Gastrocnemius medialis (tissue), 4 donors: Measurements from ENCODE around the gene HOXA3. TPM values are rescaled to one million over a fixed set of nuclear protein-coding genes. Genes with fewer than 3 reads are reported as not detected.

Experiments
- ATAC-seq, 2 donors: fragments of 150-250 bp; one replicate each; pipeline ENCODE4 v1.9.1; 2016
- DNase-seq, 2 donors: peaks; one replicate each; pipeline ENCODE4 v3.0.0-alpha.2; 2019
- H3K27ac ChIP-seq, 4 donors: fragments of 200-600 bp; sonication (generic); 1 replicate in 1 of 4; 2 replicates in 3 of 4; pipeline ENCODE4 v1.5.1; 2016 to 2018; ENCODE audit warnings: mild to moderate bottlenecking in 2 of 4, moderate library complexity in 1 of 4
- H3K27me3 ChIP-seq, 3 donors: fragments of 200-600 bp; sonication (generic) in 2 of 3; 1 replicate in 1 of 3; 2 replicates in 2 of 3; pipeline versions ENCODE4 v1.5.1 to v1.6.0; 2016 to 2019; ENCODE audit warnings: mild to moderate bottlenecking in 1 of 3, moderate library complexity in 1 of 3
- H3K36me3 ChIP-seq, 2 donors: fragments of 200-600 bp; sonication (generic) in 1 of 2; one replicate each; pipeline ENCODE4 v1.5.1; 2017 to 2018
- H3K4me1 ChIP-seq, 2 donors: fragments of 200-600 bp; sonication (generic) in 1 of 2; one replicate each; pipeline ENCODE4 v1.5.1; 2016 to 2017; ENCODE audit warnings: mild to moderate bottlenecking in 2 of 2
- H3K4me3 ChIP-seq, 4 donors: fragments of 200-600 bp; sonication (generic) in 3 of 4; 1 replicate in 1 of 4; 2 replicates in 3 of 4; pipeline ENCODE4 v1.5.1; 2016 to 2019; ENCODE audit warnings: mild to moderate bottlenecking in 2 of 4
- H3K9me3 ChIP-seq, 3 donors: fragments of 200-600 bp; sonication (generic) in 2 of 3; 1 replicate in 1 of 3; 2 replicates in 2 of 3; pipeline ENCODE4 v1.5.1; 2016 to 2019
- POLR2A ChIP-seq, 2 donors: fragments of 450-650 bp; IDR thresholded peaks; one replicate each; pipeline ENCODE4 v1.6.1; 2017; ENCODE audit warnings: antibody characterized with exemption in 2 of 2, mild to moderate bottlenecking in 2 of 2, moderate library complexity in 2 of 2
- in situ Hi-C, 4 donors: fragments of 200-750 bp; cut with MboI; loops; one replicate each; pipeline versions ENCODE4 v1.15.0 to v1.8.0; 2017; ENCODE audit warnings: low sequenced_read_pairs in 4 of 4
- intact Hi-C: fragments of 100-400 bp; cut with DNase I; formaldehyde crosslinking; loops from one replicate; pipeline ENCODE4 v1.15.1; 2023; ENCODE audit warnings: low total_unique reads
- total RNA-seq, 4 donors: library from RNA; depleted of rRNA; stranded (reverse); fragments of >200 nt; gene quantifications; one replicate each; pipeline versions ENCODE4 v1.1.0 to v1.2.3, GENCODE V29; 2016
- TF ChIP-seq, protein P1 (sequence below), 5 experiments: fragments of 450-650 bp in 3 of 5; fragments of 200-600 bp in 2 of 5; sonication (generic) in 2 of 5; IDR thresholded peaks in 4 of 5; conservative IDR thresholded peaks in 1 of 5; 1 replicate in 4 of 5; 2 replicates in 1 of 5; pipeline ENCODE4 v1.5.1; 2016 to 2019; ENCODE audit warnings: antibody characterized with exemption in 5 of 5, mild to moderate bottlenecking in 3 of 5, moderate library complexity in 3 of 5

Gene HOXA3
- total RNA-seq, 4 donors from 2014 or later = 0.53 to 6.2 (median 3.0) TPM

- no peaks in the 10 kb centered on the region for H3K9me3 ChIP-seq
- ATAC-seq (no peak), DNase-seq (no peak)
- no peak overlapping the region for H3K4me3 ChIP-seq
- intact Hi-C loops = no loop called here
- H3K36me3 ChIP-seq = no peaks in the 10 kb centered on the region
- TF ChIP-seq, protein P1, sequence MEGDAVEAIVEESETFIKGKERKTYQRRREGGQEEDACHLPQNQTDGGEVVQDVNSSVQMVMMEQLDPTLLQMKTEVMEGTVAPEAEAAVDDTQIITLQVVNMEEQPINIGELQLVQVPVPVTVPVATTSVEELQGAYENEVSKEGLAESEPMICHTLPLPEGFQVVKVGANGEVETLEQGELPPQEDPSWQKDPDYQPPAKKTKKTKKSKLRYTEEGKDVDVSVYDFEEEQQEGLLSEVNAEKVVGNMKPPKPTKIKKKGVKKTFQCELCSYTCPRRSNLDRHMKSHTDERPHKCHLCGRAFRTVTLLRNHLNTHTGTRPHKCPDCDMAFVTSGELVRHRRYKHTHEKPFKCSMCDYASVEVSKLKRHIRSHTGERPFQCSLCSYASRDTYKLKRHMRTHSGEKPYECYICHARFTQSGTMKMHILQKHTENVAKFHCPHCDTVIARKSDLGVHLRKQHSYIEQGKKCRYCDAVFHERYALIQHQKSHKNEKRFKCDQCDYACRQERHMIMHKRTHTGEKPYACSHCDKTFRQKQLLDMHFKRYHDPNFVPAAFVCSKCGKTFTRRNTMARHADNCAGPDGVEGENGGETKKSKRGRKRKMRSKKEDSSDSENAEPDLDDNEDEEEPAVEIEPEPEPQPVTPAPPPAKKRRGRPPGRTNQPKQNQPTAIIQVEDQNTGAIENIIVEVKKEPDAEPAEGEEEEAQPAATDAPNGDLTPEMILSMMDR (IDR thresholded peaks at IDR 0.05 in 4 of 5, conservative IDR thresholded peaks at IDR 0.05 in 1 of 5) = no peak
- no peak for TF ChIP-seq POLR2A (IDR thresholded peaks at IDR 0.05)
- peaks cover 21 to 32% of the 10 kb centered on the region in 2 donors for H3K4me1 ChIP-seq
- in situ Hi-C loops = no loop called here
- no peaks in the 10 kb centered on the region for H3K27me3 ChIP-seq
- H3K27ac ChIP-seq = peak overlapping the region; percentile 66 to 85 (median 72)
These were observed 40.6 kb downstream of the HOXA3 start for GRCh38 chr7:27111751-27112277.

GRCh38 chr7:27111042-27111750, 41.2 kb downstream of the HOXA3 start:
- ATAC-seq = peak in 1 of 2 donors; percentile 4
- in situ Hi-C loops (no loop called here), intact Hi-C loops (no loop called here)
- no peak for DNase-seq
- Histone ChIP-seq H3K36me3 (no peaks in the 10 kb centered on the region), H3K4me1 (peaks cover 21 to 38% of the 10 kb centered on the region in 2 donors), H3K9me3 (no peaks in the 10 kb centered on the region), H3K4me3 (peak overlapping the region in 2 of 4 donors; percentile 14 to 31), H3K27ac (peak overlapping the region; percentile 66 to 85 (median 72)), H3K27me3 (no peaks in the 10 kb centered on the region)
- no peak for TF ChIP-seq POLR2A (IDR thresholded peaks at IDR 0.05)

DNA sequence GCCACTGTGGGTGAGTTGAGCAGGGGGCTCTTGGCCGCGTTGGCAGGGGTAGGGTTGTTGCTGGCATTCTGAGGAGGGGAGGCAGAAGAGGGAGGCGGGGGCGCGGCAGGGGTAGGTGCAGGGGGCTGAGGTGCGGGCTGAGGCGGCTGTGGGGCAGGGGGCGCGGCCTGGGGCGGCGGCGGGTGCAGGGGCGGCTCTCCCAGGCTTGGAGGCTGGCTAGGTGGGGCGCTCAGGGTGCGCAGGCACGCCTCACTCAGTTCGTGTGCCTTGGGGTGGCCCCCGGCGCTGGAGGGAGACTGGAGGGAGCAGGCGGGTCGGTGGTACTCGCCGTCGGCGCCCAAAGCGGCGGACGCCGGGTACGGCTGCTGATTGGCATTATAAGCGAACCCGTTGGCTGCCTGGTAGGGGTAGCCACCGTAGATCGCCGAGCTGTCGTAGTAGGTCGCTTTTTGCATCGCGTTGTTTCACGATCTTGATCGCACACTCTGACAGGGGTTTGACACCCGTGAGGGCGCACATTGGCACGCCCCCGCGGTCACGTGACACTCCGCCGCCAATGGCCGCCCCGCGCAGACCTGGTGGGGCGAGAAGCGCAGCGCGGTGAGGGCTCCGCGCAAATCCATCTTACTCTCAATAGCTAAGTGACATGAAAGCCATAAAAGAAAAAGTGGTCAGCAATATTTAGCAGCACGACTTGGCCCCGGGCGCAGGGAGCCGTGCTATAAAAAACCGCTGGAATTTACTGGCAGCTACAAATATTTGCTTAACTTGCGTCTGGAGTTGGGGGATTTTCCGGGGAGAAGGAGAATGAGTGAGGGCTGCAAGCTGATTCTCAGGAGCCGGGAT, 42.0 kb downstream of the HOXA3 start:
- Histone ChIP-seq H3K4me3 (peak overlapping the region in 3 of 4 donors; percentile 14 to 36 (median 31)), H3K36me3 (no peaks in the 10 kb centered on the region), H3K27ac (peak overlapping the region; percentile 66 to 85 (median 72)), H3K27me3 (no peaks in the 10 kb centered on the region), H3K9me3 (no peaks in the 10 kb centered on the region), H3K4me1 (peaks cover 21 to 39% of the 10 kb centered on the region in 2 donors)
- DNase-seq (no peak), ATAC-seq (no peak)
- intact Hi-C loops = no loop called here
- in situ Hi-C loops = no loop called here
- TF ChIP-seq POLR2A (IDR thresholded peaks at IDR 0.05) = no peak
- TF ChIP-seq, protein P1 (IDR thresholded peaks at IDR 0.05 in 4 of 5, conservative IDR thresholded peaks at IDR 0.05 in 1 of 5) = no peak

DNA sequence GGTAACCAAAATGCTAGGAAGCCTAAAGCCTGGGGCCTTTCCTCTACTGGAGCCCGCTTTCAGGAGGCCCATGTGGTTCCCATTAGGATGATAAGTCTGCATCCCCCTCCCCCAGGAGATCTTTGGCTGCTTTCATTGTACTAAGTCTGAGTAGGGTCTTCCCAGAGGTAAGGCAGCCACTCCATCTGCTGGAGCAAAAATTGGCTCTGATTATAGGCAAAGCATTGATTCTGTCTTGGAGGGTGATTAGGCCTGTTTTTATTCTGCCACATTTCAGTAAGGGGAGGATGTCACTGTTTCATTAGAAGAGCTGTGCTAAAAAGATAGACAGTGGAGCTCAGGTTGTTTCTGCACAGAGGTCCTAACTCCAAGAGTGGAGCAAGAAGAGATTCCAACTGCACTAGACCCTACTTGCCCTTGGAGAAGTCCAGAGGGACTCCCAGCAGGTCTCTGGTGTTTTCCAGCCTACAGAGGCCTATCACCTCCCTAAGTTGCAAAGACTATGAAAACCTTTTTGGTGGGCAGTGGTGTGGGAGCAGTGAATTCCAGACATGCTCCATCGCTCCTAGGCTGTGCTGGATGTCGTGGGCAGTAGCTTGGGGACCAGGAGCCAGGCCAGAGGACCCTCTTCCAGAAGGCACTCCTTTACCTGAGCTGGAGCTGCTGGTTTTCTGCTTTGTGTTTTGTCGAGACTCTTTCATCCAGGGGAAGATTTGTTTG, 42.8 kb downstream of the HOXA3 start:
- no peak for ATAC-seq
- peak overlapping the region in 2 of 4 donors; percentile 75 to 78 for H3K27ac ChIP-seq
- no peaks in the 10 kb centered on the region for H3K27me3 ChIP-seq
- intact Hi-C loops (no loop called here), in situ Hi-C loops (no loop called here)
- no peaks in the 10 kb centered on the region for H3K36me3 ChIP-seq
- H3K4me1 ChIP-seq = peaks cover 21 to 39% of the 10 kb centered on the region in 2 donors
- H3K4me3 ChIP-seq = no peak overlapping the region
- no peak for DNase-seq
- no peaks in the 10 kb centered on the region for H3K9me3 ChIP-seq
- TF ChIP-seq, protein P1 (IDR thresholded peaks at IDR 0.05 in 4 of 5, conservative IDR thresholded peaks at IDR 0.05 in 1 of 5) = no peak
- TF ChIP-seq POLR2A (IDR thresholded peaks at IDR 0.05) = no peak
